Fibroblast of villous mesenchyme (primary cell): ENCODE results near the gene ADGRD1. TPM values are rescaled to one million over a fixed set of nuclear protein-coding genes. Genes with fewer than 3 reads are reported as not detected.

Experiments
- DNase-seq: peaks from one replicate; pipeline ENCODE4 v3.0.0-alpha.2; 2010; ENCODE audit warnings: low read depth
- H3K4me3 ChIP-seq: 2 replicates; pipeline ENCODE4 v1.5.1; 2011; ENCODE audit warnings: low read depth, mild to moderate bottlenecking, low read length
- CTCF ChIP-seq: IDR thresholded peaks from 2 replicates; pipeline ENCODE4 v1.5.1; 2012; ENCODE audit warnings: low read depth, mild to moderate bottlenecking, low read length; ENCODE audit not compliant: insufficient read depth
- total RNA-seq: library from RNA; depleted of rRNA; stranded (reverse); fragments of >200 nt; gene quantifications from 2 replicates; pipeline ENCODE4 v1.2.3, GENCODE V29; 2012

Gene ADGRD1
- total RNA-seq, 1 donor = under 0.01 TPM

GRCh38 chr12:131095826-131096680 lies 142.3 kb downstream of the ADGRD1 start:
- no peak for DNase-seq
- TF ChIP-seq CTCF = no peak

GRCh38 chr12:131096681-131097181 lies 143.0 kb downstream of the ADGRD1 start:
- no peak overlapping the region for H3K4me3 ChIP-seq
- DNase-seq = no peak
- no peak for TF ChIP-seq CTCF

More at GRCh38 chr12:131095826-131096680, 142.3 kb downstream of the ADGRD1 start:
- H3K4me3 ChIP-seq = no peak overlapping the region

- no peak for TF ChIP-seq CTCF
- no peak overlapping the region for H3K4me3 ChIP-seq
- no peak for DNase-seq
Observed at GRCh38 chr12:131097202-131098177, 143.8 kb downstream of the ADGRD1 start.

- TF ChIP-seq CTCF = no peak
- DNase-seq = no peak
- H3K4me3 ChIP-seq = no peak overlapping the region
Observed at GRCh38 chr12:131098178-131098981, 144.7 kb downstream of the ADGRD1 start.

- no peak for TF ChIP-seq CTCF
- no peak overlapping the region for H3K4me3 ChIP-seq
- DNase-seq = no peak
Observed at GRCh38 chr12:131100031-131100674, 146.4 kb downstream of the ADGRD1 start.
